ENCODE results near the gene PTPRN2. TPM values are rescaled to one million over a fixed set of nuclear protein-coding genes. Genes with fewer than 3 reads are reported as not detected.

PTPRN2 gene
- total RNA-seq, 2 donors from 2014 or later, result 26.1 to 55.5 TPM

DNA sequence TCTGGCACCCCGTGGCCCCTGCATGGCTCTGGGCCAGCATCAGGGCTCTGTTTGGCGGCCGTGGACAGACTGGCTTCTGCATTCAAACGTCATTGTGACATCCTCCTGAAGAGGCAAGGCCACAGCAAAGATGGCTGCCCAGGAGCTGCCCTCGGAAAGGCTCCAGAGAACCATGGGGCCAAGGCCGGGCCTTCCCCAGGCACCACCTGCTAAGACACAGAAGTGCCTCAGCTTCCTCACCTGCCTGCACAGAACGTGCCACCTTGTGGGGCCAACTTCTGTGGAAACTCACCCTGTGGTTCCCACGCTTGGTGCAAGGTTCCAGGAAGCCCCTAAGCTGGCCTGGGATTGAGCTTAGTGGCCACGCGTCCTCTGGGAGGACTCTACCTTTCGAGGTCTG, 396.9 kb downstream of the PTPRN2 start:
- no peak overlapping the region for H3K27ac ChIP-seq
- H3K36me3 ChIP-seq, result no peaks in the 10 kb centered on the region
- no peak overlapping the region for H3K4me3 ChIP-seq
- DNase-seq (ENCODE audit: low spot score), result no peak
- no peaks in the 10 kb centered on the region for H3K4me1 ChIP-seq (replicated peaks)
- WGBS, result 89% methylated on average over 11 of the region's 11 CpGs
- no peaks in the 10 kb centered on the region for H3K27me3 ChIP-seq (replicated peaks; ENCODE audit: insufficient read depth)
- no peak for TF ChIP-seq POLR2A (IDR thresholded peaks at IDR 0.05)
- TF ChIP-seq POLR2AphosphoS5 (IDR thresholded peaks at IDR 0.05), result no peak
- no peak for TF ChIP-seq CTCF (IDR thresholded peaks at IDR 0.05)
- intact Hi-C loops (cut with DNase I), result no loop called here
- H3K9me3 ChIP-seq, result no peaks in the 10 kb centered on the region

- no peak for TF ChIP-seq POLR2A (IDR thresholded peaks at IDR 0.05)
- no peak for TF ChIP-seq CTCF (IDR thresholded peaks at IDR 0.05)
- TF ChIP-seq POLR2AphosphoS5 (IDR thresholded peaks at IDR 0.05), result no peak
- no peak overlapping the region for H3K4me3 ChIP-seq
- intact Hi-C loops (cut with DNase I), result no loop called here
- no peaks in the 10 kb centered on the region for H3K36me3 ChIP-seq
- H3K9me3 ChIP-seq, result no peaks in the 10 kb centered on the region
- H3K27ac ChIP-seq, result no peak overlapping the region
- H3K27me3 ChIP-seq (replicated peaks; ENCODE audit: insufficient read depth), result no peaks in the 10 kb centered on the region
- no peaks in the 10 kb centered on the region for H3K4me1 ChIP-seq (replicated peaks)
- DNase-seq (ENCODE audit: low spot score), result no peak
- 96% methylated on average over 15 of the region's 15 CpGs for WGBS
Measured at GRCh38 chr7:158188676-158189075, 398.9 kb downstream of the PTPRN2 start.

DNA sequence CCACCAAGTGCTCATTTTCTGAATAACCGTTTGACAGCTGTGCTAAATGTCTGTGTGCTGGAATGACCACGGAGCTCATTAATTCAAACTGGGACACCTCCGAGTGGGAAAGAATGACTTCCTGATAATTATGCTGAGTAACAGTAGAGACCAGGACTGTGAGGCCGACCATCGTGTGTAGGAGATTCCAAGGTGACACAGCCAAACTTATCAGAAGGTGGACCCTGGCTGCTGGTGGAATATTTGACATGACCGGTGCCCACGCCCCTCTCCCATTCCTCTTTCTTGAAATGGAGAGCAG, 400.0 kb downstream of the PTPRN2 start:
- DNase-seq (ENCODE audit: low spot score), result no peak
- H3K4me3 ChIP-seq, result no peak overlapping the region
- no peaks in the 10 kb centered on the region for H3K36me3 ChIP-seq
- 73% methylated on average over 7 of the region's 7 CpGs for WGBS
- intact Hi-C loops (cut with DNase I), result no loop called here
- no peaks in the 10 kb centered on the region for H3K27me3 ChIP-seq (replicated peaks; ENCODE audit: insufficient read depth)
- no peaks in the 10 kb centered on the region for H3K9me3 ChIP-seq
- no peaks in the 10 kb centered on the region for H3K4me1 ChIP-seq (replicated peaks)
- TF ChIP-seq POLR2A (IDR thresholded peaks at IDR 0.05) (no peak), POLR2AphosphoS5 (IDR thresholded peaks at IDR 0.05) (no peak), CTCF (IDR thresholded peaks at IDR 0.05) (no peak)
- no peak overlapping the region for H3K27ac ChIP-seq

DNA sequence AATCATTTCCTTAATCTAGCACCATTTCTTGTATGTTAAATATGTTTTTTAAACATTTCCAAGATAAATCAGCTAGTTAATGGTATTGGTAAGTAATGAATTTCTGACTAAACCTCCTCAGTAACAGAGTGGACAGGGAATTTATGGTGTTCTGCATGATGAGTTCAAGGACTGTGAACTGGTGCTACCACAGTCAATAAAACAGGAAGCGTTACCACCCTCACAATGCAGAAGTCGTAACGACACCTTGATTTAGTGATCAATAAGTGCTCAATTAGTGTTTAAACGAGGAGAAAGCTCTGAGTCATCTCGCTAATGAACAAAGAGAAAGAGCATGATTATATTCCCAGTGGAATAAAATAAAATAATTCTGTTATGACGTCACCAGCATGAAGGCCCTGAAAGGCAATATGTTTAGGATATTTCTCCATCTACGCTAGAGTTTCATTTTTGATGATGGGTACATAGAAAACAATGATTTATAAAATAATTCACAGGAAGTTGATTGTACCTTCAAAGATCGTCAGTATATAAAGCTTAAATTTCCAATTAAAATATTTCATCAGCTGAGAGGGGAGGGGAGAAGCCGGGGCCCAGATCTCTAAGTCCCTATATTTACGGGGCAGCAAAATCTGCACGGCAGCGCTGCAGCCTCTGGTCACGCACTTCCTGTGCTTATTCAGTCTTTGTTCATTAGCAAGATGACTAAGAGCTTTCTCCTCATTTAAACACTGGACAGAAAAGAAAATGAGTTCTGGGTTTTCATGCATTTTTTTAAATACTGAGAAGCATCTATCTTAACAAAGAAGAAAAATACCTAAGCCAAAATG, 400.5 kb downstream of the PTPRN2 start:
- 45% methylated on average over 13 of the region's 13 CpGs for WGBS
- H3K4me1 ChIP-seq (replicated peaks), result no peaks in the 10 kb centered on the region
- H3K4me3 ChIP-seq, result no peak overlapping the region
- no peak for DNase-seq (ENCODE audit: low spot score)
- intact Hi-C loops (cut with DNase I), result no loop called here
- no peak for TF ChIP-seq POLR2AphosphoS5 (IDR thresholded peaks at IDR 0.05)
- no peak for TF ChIP-seq POLR2A (IDR thresholded peaks at IDR 0.05)
- no peak for TF ChIP-seq CTCF (IDR thresholded peaks at IDR 0.05)
- no peaks in the 10 kb centered on the region for H3K36me3 ChIP-seq
- H3K9me3 ChIP-seq, result no peaks in the 10 kb centered on the region
- no peaks in the 10 kb centered on the region for H3K27me3 ChIP-seq (replicated peaks; ENCODE audit: insufficient read depth)
- no peak overlapping the region for H3K27ac ChIP-seq

DNA sequence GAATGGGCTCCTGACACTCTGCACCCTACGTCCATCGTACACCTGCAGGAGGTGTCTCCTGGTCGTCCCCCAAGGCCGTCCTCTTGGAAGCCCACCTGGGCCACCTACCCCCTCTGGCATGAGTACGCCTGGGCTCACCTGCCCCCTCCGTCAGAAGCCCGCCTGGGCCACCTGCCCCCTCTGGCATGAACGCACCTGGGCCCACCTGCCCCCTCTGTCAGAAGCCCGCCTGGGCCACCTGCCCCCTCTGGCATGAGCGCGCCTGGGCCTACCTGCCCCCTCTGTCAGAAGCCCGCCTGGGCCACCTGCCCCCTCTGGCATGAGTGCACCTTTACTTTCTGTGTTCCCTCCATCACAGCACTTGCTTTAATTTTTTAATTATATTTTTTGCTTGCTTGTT, 401.2 kb downstream of the PTPRN2 start:
- TF ChIP-seq POLR2AphosphoS5 (IDR thresholded peaks at IDR 0.05) (no peak), CTCF (IDR thresholded peaks at IDR 0.05) (no peak), POLR2A (IDR thresholded peaks at IDR 0.05) (no peak)
- Histone ChIP-seq H3K4me3 (no peak overlapping the region), H3K27me3 (replicated peaks; ENCODE audit: insufficient read depth) (no peaks in the 10 kb centered on the region), H3K36me3 (no peaks in the 10 kb centered on the region), H3K27ac (no peak overlapping the region), H3K9me3 (no peaks in the 10 kb centered on the region), H3K4me1 (replicated peaks) (no peaks in the 10 kb centered on the region)
- DNase-seq (ENCODE audit: low spot score), result no peak
- WGBS, result 95% methylated on average over 12 of the region's 12 CpGs
- intact Hi-C loops (cut with DNase I), result no loop called here
